Measurements from ENCODE around the gene GZMB.
A peak's percentile ranks its signal among the peaks of the same experiment; 100 is the strongest.
"Not testable (repeated sequence)": the region's sequence is repeated elsewhere in the genome, so short reads cannot be mapped to it uniquely, and the experiment has no call there.

The GZMB gene

GRCh38 chr14:24605435-24606190 is 28.4 kb downstream of the GZMB start:
- Histone ChIP-seq H3K4me2 (ENCODE audit: low read length) (no peak overlapping the region), H3K27me3 (ENCODE audit: low read depth, low read length) (0 out of 2 replicates have a peak, but pooled peaks cover 3% of the 10 kb centered on the region), H4K20me1 (ENCODE audit: insufficient read depth, low read length) (no peaks in the 10 kb centered on the region), H3K36me3 (replicated peaks; ENCODE audit: low read depth, low read length) (no peaks in the 10 kb centered on the region), H3K4me1 (ENCODE audit: low read length) (peaks cover 9% of the 10 kb centered on the region; the same call in 1 of the 2 replicates), H3K4me3 (ENCODE audit: low read length) (no peak overlapping the region), H2AFZ (ENCODE audit: low read depth, low read length) (no peak overlapping the region; the same call in 1 of the 2 replicates), H3K9me3 (ENCODE audit: insufficient read depth, low read length) (no peaks in the 10 kb centered on the region), H3K27ac (ENCODE audit: low read length) (no peak overlapping the region), H3K9ac (ENCODE audit: low read length) (no peak overlapping the region), H3K79me2 (ENCODE audit: low read length) (no peaks in the 10 kb centered on the region)
- no peak for TF ChIP-seq EZH2phosphoT487 (IDR thresholded peaks at IDR 0.05; ENCODE audit: low read depth)
- peak; percentile 88 for TF ChIP-seq CTCF (IDR thresholded peaks at IDR 0.05; ENCODE audit: low read depth, low read length)

- no peak overlapping the region for H2AFZ ChIP-seq (ENCODE audit: low read depth, low read length)
- H3K36me3 ChIP-seq (replicated peaks; ENCODE audit: low read depth, low read length) = no peaks in the 10 kb centered on the region
- H3K79me2 ChIP-seq (ENCODE audit: low read length) = no peaks in the 10 kb centered on the region
- no peaks in the 10 kb centered on the region for H3K27me3 ChIP-seq (ENCODE audit: low read depth, low read length)
- TF ChIP-seq EZH2phosphoT487 (IDR thresholded peaks at IDR 0.05; ENCODE audit: low read depth) = no peak
- TF ChIP-seq CTCF (IDR thresholded peaks at IDR 0.05; ENCODE audit: low read depth, low read length) = no peak
- no peak overlapping the region for H3K27ac ChIP-seq (ENCODE audit: low read length)
- H3K9me3 ChIP-seq (ENCODE audit: insufficient read depth, low read length) = no peaks in the 10 kb centered on the region
- no peaks in the 10 kb centered on the region for H3K4me1 ChIP-seq (ENCODE audit: low read length)
- H3K9ac ChIP-seq (ENCODE audit: low read length) = no peak overlapping the region
- H4K20me1 ChIP-seq (ENCODE audit: insufficient read depth, low read length) = no peaks in the 10 kb centered on the region
- no peak overlapping the region for H3K4me2 ChIP-seq (ENCODE audit: low read length)
- H3K4me3 ChIP-seq (ENCODE audit: low read length) = no peak overlapping the region
Observed at GRCh38 chr14:24597403-24597802, 36.6 kb downstream of the GZMB start.

GRCh38 chr14:24595073-24595808 is 38.7 kb downstream of the GZMB start:
- Histone ChIP-seq H3K79me2 (ENCODE audit: low read length) (no peaks in the 10 kb centered on the region), H3K27me3 (ENCODE audit: low read depth, low read length) (no peaks in the 10 kb centered on the region), H3K9me3 (ENCODE audit: insufficient read depth, low read length) (no peaks in the 10 kb centered on the region), H3K36me3 (replicated peaks; ENCODE audit: low read depth, low read length) (no peaks in the 10 kb centered on the region), H3K4me1 (ENCODE audit: low read length) (no peaks in the 10 kb centered on the region), H2AFZ (ENCODE audit: low read depth, low read length) (no peak overlapping the region), H3K4me2 (ENCODE audit: low read length) (no peak overlapping the region), H3K9ac (ENCODE audit: low read length) (no peak overlapping the region), H4K20me1 (ENCODE audit: insufficient read depth, low read length) (no peaks in the 10 kb centered on the region), H3K4me3 (ENCODE audit: low read length) (no peak overlapping the region), H3K27ac (ENCODE audit: low read length) (no peak overlapping the region)
- TF ChIP-seq EZH2phosphoT487 (IDR thresholded peaks at IDR 0.05; ENCODE audit: low read depth) (no peak), CTCF (IDR thresholded peaks at IDR 0.05; ENCODE audit: low read depth, low read length) (no peak)

- H4K20me1 ChIP-seq (ENCODE audit: insufficient read depth, low read length); H3K27ac ChIP-seq (ENCODE audit: low read length); H3K36me3 ChIP-seq (replicated peaks; ENCODE audit: low read depth, low read length); H3K79me2 ChIP-seq (ENCODE audit: low read length); H3K4me1 ChIP-seq (ENCODE audit: low read length); H3K4me3 ChIP-seq (ENCODE audit: low read length); H3K9ac ChIP-seq (ENCODE audit: low read length); H3K4me2 ChIP-seq (ENCODE audit: low read length); H2AFZ ChIP-seq (ENCODE audit: low read depth, low read length); H3K9me3 ChIP-seq (ENCODE audit: insufficient read depth, low read length); H3K27me3 ChIP-seq (ENCODE audit: low read depth, low read length): not testable (repeated sequence)
Observed at GRCh38 chr14:24591004-24591403, 43.0 kb downstream of the GZMB start.

GRCh38 chr14:24584402-24584801 is 49.6 kb downstream of the GZMB start:
- not testable (repeated sequence) for H3K9me3 ChIP-seq (ENCODE audit: insufficient read depth, low read length); H3K36me3 ChIP-seq (replicated peaks; ENCODE audit: low read depth, low read length); H3K4me1 ChIP-seq (ENCODE audit: low read length); H2AFZ ChIP-seq (ENCODE audit: low read depth, low read length); H3K27ac ChIP-seq (ENCODE audit: low read length); H3K4me3 ChIP-seq (ENCODE audit: low read length); H3K79me2 ChIP-seq (ENCODE audit: low read length); H3K9ac ChIP-seq (ENCODE audit: low read length); H3K27me3 ChIP-seq (ENCODE audit: low read depth, low read length); H4K20me1 ChIP-seq (ENCODE audit: insufficient read depth, low read length); H3K4me2 ChIP-seq (ENCODE audit: low read length)

All from OCI-LY3 (cell line).